ENCODE measurements around the gene LRRC10B.

Gene LRRC10B

DNA sequence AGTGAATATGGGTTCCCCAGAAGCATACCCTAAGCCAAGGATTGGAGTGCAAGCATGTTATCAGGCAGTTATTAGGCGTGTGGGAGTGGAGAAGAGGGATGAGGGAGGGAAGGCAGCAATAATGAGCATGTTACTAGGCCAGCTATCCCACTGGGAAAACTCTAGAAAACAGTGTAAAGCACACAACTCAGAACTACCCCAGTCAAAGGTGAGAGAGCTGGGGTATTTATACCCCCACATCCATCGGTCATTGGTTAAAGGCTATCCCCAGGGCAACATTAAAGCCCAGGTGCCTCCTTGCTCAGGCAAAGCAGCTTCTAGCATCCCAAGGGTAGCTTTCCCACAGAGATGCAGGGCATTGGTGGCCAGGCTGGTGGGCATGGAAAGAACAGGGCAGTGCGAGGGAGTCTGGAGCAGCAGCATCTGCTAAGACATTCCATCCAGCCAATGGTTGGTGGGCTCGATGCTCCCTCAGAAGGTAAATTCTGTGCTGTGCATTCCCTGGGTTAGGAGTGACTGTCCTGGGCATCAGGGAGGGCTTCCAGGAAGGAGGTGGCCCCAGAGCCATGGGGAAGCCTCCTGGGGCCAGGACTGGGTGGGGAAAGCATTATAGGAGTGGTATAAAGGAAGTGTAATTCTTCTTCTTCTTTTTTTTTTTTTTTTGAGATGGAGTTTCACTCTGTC, 21.1 kb upstream of the LRRC10B start:
- no peak for DNase-seq

GRCh38 chr11:61488651-61489291, 19.8 kb upstream of the LRRC10B start:
- DNase-seq, result no peak

DNA sequence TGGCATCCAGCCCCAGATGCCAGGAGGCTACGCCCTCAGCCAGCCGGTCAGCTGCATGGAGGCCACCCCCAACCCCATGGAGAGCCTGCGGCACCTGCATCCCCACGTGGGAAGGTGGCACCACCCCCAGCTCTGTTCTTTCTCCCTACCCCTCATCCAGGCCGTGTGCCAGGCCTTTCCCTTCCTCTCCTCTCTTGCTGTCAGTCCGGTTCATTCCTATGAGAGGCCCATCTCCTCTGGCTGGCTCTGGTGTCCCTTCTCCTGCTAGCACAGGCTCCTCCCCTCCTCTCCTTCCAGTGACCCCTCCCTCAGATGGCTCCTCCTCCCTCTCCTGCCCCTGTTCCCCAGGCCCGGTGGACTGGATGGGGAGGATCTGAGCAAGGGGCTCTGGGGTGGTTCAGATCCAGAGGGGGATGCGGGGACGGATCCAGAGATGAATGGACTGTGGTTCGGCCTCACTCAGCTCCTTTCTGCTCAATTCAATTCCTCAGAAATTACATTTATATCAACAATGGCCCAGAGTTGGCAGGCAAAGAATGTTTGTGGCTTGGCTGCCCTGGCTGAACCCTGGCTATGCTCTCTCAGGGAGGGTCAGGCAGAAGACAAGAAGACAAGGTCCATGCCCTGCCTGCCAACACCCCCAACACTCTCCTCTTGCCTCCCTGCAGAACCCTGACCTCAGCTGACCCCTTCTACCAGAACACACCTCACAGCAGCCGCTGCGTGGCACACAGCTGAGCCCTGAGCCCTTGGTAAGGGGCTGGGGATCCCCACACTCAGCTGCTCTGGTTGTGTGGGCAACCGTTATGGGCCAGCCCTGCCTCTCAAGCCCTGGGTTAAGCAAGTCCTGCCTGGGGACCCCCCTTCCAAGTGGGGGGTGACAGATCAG, 18.5 kb upstream of the LRRC10B start:
- DNase-seq, result no peak

GRCh38 chr11:61491736-61492395, 16.7 kb upstream of the LRRC10B start:
- DNase-seq, result no peak

- no peak for DNase-seq
Measured at GRCh38 chr11:61494381-61494961, 14.1 kb upstream of the LRRC10B start.

DNA sequence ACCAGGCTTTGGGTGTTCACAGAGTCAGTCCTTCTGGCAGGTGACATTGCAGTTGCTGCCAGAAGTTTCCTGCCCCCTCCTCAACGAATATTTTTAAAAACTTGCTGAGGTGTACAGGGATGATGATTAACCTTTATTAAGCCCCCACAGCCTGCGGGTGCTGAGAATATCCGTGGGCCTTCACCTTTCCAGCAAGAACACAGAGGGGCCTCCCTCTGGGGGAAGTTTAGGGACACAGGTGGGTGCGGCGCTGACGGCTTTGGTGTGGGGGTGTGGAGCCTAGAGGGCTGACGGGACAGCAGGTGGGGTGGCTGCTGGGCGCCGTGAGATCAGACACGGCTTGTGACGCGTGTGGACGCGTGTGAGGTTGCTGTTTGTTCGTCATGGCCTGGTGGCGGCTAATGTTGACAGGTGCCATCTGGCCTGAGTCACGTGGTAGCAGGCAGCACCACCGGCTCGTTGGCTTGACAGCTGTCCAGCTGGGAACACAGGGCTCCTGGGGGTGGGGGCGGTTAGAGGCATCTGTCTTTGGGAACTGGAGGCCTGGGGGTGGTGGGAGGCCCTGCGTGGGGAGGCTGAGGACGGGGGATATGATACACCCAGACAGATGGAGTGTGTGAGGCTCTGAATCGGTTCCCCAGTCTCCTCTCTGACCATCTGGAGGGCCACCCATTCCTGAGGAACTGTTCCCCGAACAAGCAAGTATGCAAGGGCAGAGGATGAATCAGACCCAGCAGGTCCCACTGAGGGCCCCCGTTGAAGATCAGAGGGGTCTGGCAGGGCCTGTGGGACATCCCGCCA, 12.5 kb upstream of the LRRC10B start:
- DNase-seq, result no peak

GRCh38 chr11:61496602-61497400, 11.7 kb upstream of the LRRC10B start:
- no peak for DNase-seq

GRCh38 chr11:61497473-61497872, 11.1 kb upstream of the LRRC10B start:
- no peak for DNase-seq

GRCh38 chr11:61497876-61498275, 10.7 kb upstream of the LRRC10B start:
- no peak for DNase-seq

- DNase-seq, result peak; percentile 30
Measured at GRCh38 chr11:61498767-61499341, 9.7 kb upstream of the LRRC10B start.

DNA sequence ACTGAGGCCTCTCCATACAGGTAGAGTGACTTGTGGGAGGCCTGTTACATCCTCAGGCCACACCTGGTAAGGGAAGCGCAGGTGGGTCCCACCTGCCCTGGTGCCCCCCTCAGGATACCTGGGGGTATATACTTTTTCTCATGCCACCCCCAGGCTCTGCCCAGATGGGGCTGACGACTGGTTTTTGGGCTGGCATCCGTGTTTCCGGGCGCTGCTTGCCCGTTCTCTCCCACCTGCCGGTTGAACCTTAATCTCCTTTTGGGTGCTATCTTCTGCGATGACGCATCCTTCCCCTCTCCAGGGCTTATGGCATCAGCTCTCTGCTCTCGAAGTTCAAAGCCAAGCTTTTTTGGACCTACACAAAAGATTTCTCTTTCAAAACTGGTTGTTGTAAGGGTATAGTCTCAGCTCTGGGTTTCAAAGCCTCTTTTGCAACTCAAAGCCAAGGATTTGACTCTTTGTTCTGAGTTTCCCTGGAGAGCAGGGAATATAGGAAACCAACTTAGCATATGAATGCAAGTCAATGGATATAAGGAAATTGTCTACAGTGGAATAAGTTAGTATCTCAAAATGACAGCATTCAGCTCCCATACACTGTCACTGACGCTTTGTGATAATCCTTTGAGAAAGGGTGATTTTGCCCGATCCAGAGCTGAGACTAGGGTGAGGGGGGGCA, 8.6 kb upstream of the LRRC10B start:
- DNase-seq, result no peak

- DNase-seq, result no peak
Measured at GRCh38 chr11:61502522-61502921, 6.0 kb upstream of the LRRC10B start.

DNA sequence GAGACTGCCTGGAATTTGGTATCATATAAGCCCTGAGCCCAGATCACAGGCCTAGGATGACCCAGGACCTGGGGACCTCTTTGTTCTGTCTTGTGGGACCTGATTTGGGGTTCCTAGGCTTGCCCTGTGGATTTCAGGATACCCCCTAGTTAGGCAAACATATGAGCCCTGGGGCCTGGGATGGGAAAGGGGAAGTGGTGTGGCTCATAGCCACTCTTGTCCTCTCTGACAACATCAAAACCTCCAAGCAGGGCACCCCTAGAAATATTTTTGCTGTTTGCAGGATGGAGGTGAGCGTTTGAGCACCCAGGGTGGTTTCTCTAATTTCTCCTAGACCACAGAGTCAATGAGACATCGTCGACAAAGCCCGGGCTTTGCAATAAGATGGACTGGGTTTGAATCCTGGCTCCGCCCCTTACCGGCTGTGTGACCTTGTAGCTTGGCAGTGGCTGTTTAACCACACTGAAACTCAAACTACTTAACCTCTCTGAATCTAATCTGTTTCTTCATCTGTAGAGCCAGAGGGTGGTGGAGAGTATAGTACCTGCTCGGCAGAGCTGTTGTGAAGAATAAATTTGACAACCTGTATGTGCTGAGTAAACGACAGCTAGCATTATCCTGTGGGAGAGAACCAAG, 5.3 kb upstream of the LRRC10B start:
- no peak for DNase-seq

GRCh38 chr11:61505106-61505505, 3.4 kb upstream of the LRRC10B start:
- DNase-seq, result no peak

DNA sequence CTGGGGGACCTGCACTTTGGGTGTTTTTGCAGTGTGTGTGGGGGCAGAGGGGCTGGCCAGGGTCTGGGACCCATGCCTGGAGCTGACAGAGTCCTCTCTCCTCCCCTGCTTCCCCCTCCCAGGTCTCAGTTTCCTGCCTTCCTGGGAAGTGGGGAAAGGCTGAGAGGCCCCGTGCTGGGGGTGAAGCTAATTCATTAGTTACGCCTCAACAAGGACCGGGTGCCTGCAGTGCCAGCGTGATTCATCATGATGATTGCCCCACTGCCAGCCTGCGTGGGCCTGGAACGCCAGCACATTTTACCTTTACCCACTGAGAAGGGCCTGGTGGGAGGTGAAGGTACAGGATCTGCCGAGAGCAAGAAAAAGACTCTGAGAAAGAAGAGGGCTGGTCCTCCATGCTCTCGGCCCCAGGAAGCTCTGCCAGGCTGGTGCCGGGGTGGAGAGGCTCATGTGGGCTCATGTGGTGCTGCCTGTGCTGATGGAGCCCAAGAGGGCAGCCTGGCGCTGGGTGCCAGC, 2.9 kb upstream of the LRRC10B start:
- DNase-seq, result no peak

GRCh38 chr11:61507012-61507768, 1.4 kb upstream of the LRRC10B start:
- DNase-seq, result no peak

DNA sequence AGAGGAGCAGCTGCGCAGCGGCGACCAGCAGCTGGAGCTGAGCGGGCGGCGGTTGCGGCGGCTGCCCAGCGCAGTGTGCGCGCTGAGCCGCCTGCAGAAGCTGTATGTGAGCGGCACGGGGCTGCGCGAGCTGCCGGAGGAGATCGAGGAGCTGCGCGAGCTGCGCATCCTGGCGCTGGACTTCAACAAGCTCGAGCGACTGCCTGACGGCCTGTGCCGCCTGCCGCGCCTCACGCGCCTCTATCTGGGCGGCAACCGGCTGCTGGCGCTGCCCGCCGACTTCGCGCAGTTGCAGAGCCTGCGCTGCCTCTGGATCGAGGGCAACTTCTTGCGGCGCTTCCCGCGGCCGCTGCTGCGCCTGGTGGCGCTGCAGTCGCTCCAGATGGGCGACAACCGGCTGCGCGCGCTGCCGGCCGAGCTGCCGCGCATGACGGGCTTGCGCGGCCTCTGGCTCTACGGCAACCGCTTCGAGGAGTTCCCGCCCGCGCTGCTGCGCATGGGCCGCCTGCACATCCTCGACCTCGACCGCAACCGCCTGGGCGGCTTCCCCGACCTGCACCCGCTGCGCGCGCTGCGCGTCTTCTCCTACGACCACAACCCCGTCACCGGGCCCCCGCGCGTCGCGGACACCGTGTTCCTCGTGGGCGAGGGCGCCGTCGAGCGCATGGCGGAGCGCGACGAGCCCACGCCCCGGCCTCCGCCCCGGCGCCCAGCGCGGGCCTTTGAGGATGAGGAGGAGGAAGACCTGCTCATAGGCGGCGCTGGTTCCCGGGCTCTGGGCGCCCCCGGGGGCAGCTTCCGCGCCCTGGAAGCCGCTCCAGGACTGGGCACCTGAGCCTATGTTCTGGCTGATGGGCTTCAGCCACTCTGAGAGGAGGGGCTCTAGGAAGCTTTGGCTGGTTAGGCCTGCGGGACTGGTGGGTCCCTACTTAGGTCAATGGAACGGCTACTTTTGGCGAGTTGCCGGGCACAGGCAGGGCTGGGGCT, 787 bp downstream of the LRRC10B start:
- DNase-seq, result no peak
